A673 (cell line): ENCODE data around the gene CDH12. TPM values are rescaled to one million over a fixed set of nuclear protein-coding genes. Genes with fewer than 3 reads are reported as not detected.

ENCODE experiments used
- BruUV-seq: library from RNA; stranded (reverse); fragments of 400-500 nt; replicated peaks from 2 replicates; lab custom pipeline; 2021; lab: Mats Ljungman, UMichigan
- CTCF ChIA-PET: fragments of 300-600 bp; sonication (Branson Sonifier 250); formaldehyde crosslinking; loops from one replicate; lab custom pipeline; 2022; ENCODE audit warnings: antibody characterized with exemption; lab: Charles Lee
- POLR2A ChIA-PET: fragments of 300-600 bp; sonication (Branson Sonifier 250); formaldehyde crosslinking; loops from one replicate; lab custom pipeline; 2022; ENCODE audit warnings: antibody characterized with exemption; ENCODE audit not compliant: low non-redundant PET; lab: Charles Lee
- DNase-seq: peaks from one replicate; pipeline ENCODE4 v3.0.0-alpha.2; 2015; ENCODE audit warnings: low spot score
- H3K27ac ChIP-seq: fragments of 200-600 bp; sonication (generic); 2 replicates; pipeline ENCODE4 v1.5.1; 2016; ENCODE audit warnings: mixed run types, low read depth, mild to moderate bottlenecking, mixed read lengths, antibody characterized with exemption, low read length; ENCODE audit not compliant: poor library complexity, severe bottlenecking
- H3K27me3 ChIP-seq: fragments of 200-600 bp; sonication (generic); replicated peaks from 2 replicates; pipeline ENCODE4 v1.6.1; 2017; ENCODE audit warnings: mixed run types, low read depth, mild to moderate bottlenecking, mixed read lengths, antibody characterized with exemption, low read length; ENCODE audit not compliant: insufficient read depth, poor library complexity
- H3K36me3 ChIP-seq: fragments of 200-600 bp; sonication (generic); 2 replicates; pipeline ENCODE4 v1.6.1; 2016; ENCODE audit warnings: mixed run types, mild to moderate bottlenecking, mixed read lengths, antibody characterized with exemption, low read length; ENCODE audit not compliant: insufficient read depth, poor library complexity, severe bottlenecking
- H3K4me1 ChIP-seq: fragments of 200-600 bp; sonication (generic); 2 replicates; pipeline ENCODE4 v1.6.1; 2017; ENCODE audit warnings: mixed run types, mild to moderate bottlenecking, mixed read lengths, antibody characterized with exemption, low read length; ENCODE audit not compliant: insufficient read depth, poor library complexity, severe bottlenecking
- H3K4me3 ChIP-seq: fragments of 200-600 bp; sonication (generic); 2 replicates; pipeline ENCODE4 v1.5.1; 2016; ENCODE audit warnings: low read depth, mixed run types, mild to moderate bottlenecking, mixed read lengths, low read length; ENCODE audit not compliant: poor library complexity, severe bottlenecking
- H3K9me3 ChIP-seq: fragments of 200-600 bp; sonication (generic); 2 replicates; pipeline ENCODE4 v1.6.1; 2016; ENCODE audit warnings: mixed run types, low read depth, mild to moderate bottlenecking, mixed read lengths, antibody characterized with exemption, low read length; ENCODE audit not compliant: poor library complexity, severe bottlenecking
- EZH2 ChIP-seq: fragments of 200-600 bp; sonication (generic); IDR thresholded peaks from 2 replicates; pipeline ENCODE4 v1.6.1; 2017; ENCODE audit warnings: borderline replicate concordance, low read depth, mild to moderate bottlenecking, mixed read lengths, antibody characterized with exemption, low read length; ENCODE audit not compliant: poor library complexity, severe bottlenecking
- intact Hi-C: fragments of 100-400 bp; cut with micrococcal nuclease; formaldehyde crosslinking; loops from one replicate; pipeline ENCODE4 v1.10.0; 2022; ENCODE audit not compliant: unreplicated experiment
- total RNA-seq: library from RNA; stranded (reverse); gene quantifications from 2 replicates; pipeline ENCODE4 v1.2.3, GENCODE V29; 2021
- TF ChIP-seq, protein P1 (sequence below): fragments of 300-800, 200-600 bp; sonication (generic); conservative IDR thresholded peaks from 2 replicates; pipeline ENCODE4 v1.5.1; 2017; ENCODE audit warnings: low read depth, mild to moderate bottlenecking, antibody characterized with exemption, low read length, moderate library complexity, mixed read lengths

The CDH12 gene
- total RNA-seq, 1 experiment from 2014 or later = 39.5 TPM

DNA sequence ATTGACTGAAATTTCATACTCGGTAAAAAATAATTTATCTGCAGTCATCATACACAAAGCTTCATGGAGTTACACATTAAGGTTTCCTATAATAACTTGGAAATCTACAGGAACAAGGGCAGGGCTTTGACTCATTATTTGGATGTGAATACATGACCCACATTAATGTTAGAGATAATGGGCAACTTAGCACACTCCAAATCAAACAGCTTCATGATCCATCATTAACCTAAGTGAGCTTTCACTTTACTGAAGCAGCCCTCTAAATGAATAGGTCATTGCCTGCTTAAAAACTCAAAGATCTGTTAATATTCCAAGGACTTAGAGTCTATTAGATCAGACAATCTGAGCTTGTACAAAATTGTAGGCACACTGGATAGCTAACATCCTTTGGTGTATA is 9.0 kb downstream of the CDH12 start:
- Histone ChIP-seq H3K27ac (no peak overlapping the region), H3K9me3 (no peaks in the 10 kb centered on the region), H3K36me3 (no peaks in the 10 kb centered on the region), H3K4me1 (no peaks in the 10 kb centered on the region), H3K27me3 (peaks cover 4% of the 10 kb centered on the region), H3K4me3 (no peak overlapping the region)
- DNase-seq = no peak
- BruUV-seq = no TSS peak
- no peak for TF ChIP-seq EZH2
- TF ChIP-seq, protein P1, sequence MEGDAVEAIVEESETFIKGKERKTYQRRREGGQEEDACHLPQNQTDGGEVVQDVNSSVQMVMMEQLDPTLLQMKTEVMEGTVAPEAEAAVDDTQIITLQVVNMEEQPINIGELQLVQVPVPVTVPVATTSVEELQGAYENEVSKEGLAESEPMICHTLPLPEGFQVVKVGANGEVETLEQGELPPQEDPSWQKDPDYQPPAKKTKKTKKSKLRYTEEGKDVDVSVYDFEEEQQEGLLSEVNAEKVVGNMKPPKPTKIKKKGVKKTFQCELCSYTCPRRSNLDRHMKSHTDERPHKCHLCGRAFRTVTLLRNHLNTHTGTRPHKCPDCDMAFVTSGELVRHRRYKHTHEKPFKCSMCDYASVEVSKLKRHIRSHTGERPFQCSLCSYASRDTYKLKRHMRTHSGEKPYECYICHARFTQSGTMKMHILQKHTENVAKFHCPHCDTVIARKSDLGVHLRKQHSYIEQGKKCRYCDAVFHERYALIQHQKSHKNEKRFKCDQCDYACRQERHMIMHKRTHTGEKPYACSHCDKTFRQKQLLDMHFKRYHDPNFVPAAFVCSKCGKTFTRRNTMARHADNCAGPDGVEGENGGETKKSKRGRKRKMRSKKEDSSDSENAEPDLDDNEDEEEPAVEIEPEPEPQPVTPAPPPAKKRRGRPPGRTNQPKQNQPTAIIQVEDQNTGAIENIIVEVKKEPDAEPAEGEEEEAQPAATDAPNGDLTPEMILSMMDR = no peak
- intact Hi-C loops = no loop called here
- ChIA-PET POLR2A (no interaction called here), CTCF (no interaction called here)

GRCh38 chr5:22842574-22842973 is 10.6 kb downstream of the CDH12 start:
- POLR2A ChIA-PET = no interaction called here
- Histone ChIP-seq H3K4me1 (no peaks in the 10 kb centered on the region), H3K9me3 (no peaks in the 10 kb centered on the region), H3K27me3 (no peaks in the 10 kb centered on the region), H3K36me3 (no peaks in the 10 kb centered on the region), H3K4me3 (no peak overlapping the region), H3K27ac (no peak overlapping the region)
- no TSS peak for BruUV-seq
- TF ChIP-seq, protein P1 = no peak
- no peak for TF ChIP-seq EZH2
- intact Hi-C loops = no loop called here
- CTCF ChIA-PET = no interaction called here
- no peak for DNase-seq

DNA sequence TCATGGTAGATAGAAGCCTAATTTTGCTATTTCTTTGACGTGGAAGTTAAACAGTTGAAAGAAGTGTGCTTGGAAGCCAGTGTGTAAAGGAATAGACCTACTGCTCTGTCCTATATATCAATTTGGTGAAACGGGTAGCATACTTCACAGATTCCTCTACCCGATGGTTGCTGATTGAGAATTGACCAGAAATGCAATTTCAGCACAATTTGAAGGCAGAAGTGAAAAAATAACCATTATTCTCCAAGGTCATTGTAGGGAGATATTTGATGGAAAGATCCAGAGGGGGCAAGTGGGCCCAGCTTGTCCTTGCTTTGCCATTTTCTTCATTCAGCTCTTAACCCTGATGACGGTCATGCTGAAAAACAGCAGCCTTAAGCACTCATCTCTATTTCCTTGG is 15.3 kb downstream of the CDH12 start:
- intact Hi-C loops = no loop called here
- no peaks in the 10 kb centered on the region for H3K36me3 ChIP-seq
- H3K9me3 ChIP-seq = no peaks in the 10 kb centered on the region
- no peak for DNase-seq
- H3K27me3 ChIP-seq = no peaks in the 10 kb centered on the region
- H3K4me3 ChIP-seq = no peak overlapping the region
- ChIA-PET POLR2A (no interaction called here), CTCF (no interaction called here)
- BruUV-seq = no TSS peak
- H3K27ac ChIP-seq = no peak overlapping the region
- no peaks in the 10 kb centered on the region for H3K4me1 ChIP-seq
- no peak for TF ChIP-seq EZH2
- TF ChIP-seq, protein P1 = no peak
